Measurements from ENCODE around the gene MACROD1.
"Not testable (repeated sequence)": the region's sequence is repeated elsewhere in the genome, so short reads cannot be mapped to it uniquely, and the experiment has no call there.

Gene MACROD1

DNA sequence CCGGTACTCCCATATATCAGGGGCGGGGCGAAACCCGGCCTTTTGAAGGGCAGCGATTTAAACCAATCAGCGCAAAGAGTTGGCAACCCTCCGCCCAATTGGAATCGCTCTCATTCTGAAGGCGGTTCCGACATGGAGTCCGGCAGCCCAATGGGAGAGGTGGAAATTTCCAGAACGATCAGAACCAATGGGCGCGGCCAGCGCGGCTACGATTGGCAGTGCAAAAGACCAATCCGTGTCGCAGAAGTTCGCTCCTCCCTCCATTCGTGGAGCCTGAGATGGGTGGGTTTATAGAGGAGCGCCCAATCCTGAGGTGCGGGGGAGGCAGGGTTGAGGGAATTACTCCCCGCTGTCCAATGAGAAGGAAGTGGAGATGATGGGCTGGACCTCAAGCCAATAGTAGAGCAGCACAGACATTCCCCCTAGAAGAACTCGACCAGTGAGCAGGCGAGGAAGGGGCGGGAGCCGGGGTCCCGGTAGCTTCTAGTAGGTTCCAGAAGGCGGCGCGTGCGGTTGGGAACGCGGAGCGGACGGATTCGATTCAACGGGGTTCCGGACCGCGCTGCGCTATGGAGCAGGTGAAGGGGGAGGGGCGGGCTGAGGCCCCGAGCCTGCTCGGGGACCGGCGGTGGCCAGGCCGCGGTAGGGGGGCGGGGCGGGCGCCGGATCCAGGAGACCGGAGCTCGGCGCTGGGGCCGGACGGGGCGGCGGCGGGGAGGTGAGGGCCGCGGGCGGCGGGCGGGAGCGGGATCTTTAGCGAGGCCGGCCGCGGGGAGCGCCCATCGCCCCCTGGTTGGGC lies 20.0 kb upstream of the MACROD1 start, which contains the start of gene STIP1:
TSS of gene STIP1 (plus strand) at position 479 of the 799 bp plus-strand sequence. CDS start at position 570, 91 bp downstream.
- peak; percentile 100 for DNase-seq (ENCODE audit: low read depth)

GRCh38 chr11:64185175-64185692 lies 19.3 kb upstream of the MACROD1 start:
- peak; percentile 91 for DNase-seq (ENCODE audit: low read depth)

- DNase-seq (ENCODE audit: low read depth), result no peak
These were observed 18.0 kb upstream of the MACROD1 start for GRCh38 chr11:64183890-64184289.

DNA sequence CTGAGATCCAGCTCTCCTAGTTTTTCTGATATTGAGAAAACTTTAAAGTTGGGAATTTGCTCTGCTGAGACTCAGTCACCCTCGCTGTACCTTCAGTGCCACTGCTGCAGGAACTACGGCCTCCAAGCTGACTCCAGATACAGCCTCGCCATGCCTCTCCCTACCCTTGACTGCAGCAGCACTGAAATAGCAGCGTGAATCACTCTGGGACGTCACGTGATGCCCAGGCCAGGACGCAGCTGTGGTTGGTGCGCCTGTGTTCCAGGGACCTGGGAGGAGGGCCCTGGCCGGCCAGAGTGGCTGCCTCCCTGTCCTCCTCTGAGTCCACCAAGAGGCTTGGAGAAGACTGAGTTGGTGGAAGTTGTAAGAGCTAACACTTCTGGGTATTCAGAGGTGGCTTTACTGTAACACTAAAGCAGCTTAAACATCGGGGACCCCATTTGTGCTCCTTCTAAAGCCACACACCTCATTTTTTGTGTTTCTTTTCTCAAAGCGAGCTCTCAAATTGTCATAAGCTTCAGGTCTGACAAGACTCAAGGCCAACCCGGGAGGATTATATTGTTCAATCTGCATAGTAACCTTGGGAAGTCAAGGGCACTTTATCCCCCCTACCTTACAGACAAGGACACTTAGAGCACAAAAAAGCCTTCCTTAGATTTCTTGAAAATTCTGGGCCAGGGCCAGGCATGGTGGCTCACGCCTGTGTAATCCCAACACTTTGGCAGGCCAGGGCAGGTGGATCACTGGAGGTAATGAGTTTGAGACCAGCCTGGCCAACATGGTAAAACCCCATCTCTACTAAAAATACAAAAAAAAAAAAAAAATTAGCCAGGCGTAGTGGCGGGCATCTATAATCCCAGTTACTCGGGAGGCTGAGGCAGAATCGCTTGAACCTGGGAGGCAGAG lies 15.8 kb upstream of the MACROD1 start:
- peak; percentile 93 for DNase-seq (ENCODE audit: low read depth)

DNA sequence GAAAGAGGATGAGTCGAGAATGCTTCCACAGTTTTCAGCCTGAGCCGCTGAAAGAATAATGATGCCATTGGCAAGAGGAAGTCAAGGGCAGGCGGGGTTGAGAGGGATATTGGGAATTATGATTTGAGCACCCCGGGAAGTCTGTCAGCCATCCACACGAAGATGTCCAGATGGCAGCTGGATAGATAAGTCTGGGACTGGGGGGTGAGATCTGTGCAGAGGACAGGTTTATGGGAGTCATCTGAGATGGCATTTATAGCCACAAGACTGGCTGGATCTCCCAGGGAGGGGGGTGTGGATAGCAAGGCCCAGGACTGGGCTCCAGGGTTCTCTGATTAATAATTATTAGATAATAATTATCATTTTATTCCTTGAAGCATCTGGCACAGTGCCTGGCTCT lies 15.0 kb upstream of the MACROD1 start:
- no peak for DNase-seq (ENCODE audit: low read depth)

- DNase-seq (ENCODE audit: low read depth), result no peak
These were observed 13.2 kb upstream of the MACROD1 start for GRCh38 chr11:64178951-64179639.

GRCh38 chr11:64178203-64178602 lies 12.3 kb upstream of the MACROD1 start:
- DNase-seq (ENCODE audit: low read depth), result no peak

DNA sequence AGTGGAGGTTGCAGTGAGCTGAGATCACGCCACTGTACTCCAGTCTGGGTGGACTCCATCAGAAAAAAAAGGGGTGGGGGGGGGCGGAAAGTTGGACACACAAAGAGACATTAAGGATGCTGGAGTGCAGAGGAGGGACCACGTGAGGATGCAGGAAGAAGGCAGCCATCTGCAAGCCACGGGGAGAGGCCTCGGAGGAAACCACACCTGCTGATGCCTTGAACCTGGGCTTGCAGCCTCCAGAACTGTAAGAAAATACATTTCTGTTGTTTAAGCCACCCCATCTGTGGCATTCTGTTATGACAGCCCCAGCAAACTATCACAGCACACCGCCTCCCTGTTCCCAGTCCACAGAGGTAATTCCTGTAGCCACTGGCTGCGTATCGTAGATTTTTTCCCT lies 10.8 kb upstream of the MACROD1 start:
- DNase-seq (ENCODE audit: low read depth), result no peak

- DNase-seq (ENCODE audit: low read depth), result peak; percentile 52
These were observed 7.9 kb upstream of the MACROD1 start for GRCh38 chr11:64173616-64174355.

DNA sequence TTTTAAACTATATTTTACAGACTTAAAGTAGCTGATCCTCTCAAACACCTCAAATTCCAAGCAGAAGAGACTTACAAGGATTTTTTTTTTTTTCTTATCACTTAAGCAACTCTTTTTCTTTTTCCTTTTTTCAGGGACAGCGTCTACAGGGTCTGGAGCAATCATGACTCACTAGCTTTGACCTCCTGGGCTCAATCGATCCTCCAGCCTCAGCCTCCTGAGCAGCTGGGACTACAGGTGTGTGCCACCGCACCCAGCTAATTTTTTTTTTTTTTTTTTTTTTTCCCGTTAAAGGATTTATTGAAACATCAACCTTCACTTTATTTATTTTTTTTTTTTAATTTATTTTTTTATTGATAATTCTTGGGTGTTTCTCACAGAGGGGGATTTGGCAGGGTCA lies 4.5 kb upstream of the MACROD1 start:
- no peak for DNase-seq (ENCODE audit: low read depth)

- peak; percentile 50 for DNase-seq (ENCODE audit: low read depth)
These were observed 452 bp downstream of the MACROD1 start for GRCh38 chr11:64165481-64165841.

- DNase-seq (ENCODE audit: low read depth), result peak; percentile 28
These were observed 1.3 kb downstream of the MACROD1 start for GRCh38 chr11:64164392-64165312.

GRCh38 chr11:64163951-64164350 lies 2.0 kb downstream of the MACROD1 start:
- no peak for DNase-seq (ENCODE audit: low read depth)

GRCh38 chr11:64162769-64163168 lies 3.1 kb downstream of the MACROD1 start:
- not testable (repeated sequence) for DNase-seq (ENCODE audit: low read depth)

DNA sequence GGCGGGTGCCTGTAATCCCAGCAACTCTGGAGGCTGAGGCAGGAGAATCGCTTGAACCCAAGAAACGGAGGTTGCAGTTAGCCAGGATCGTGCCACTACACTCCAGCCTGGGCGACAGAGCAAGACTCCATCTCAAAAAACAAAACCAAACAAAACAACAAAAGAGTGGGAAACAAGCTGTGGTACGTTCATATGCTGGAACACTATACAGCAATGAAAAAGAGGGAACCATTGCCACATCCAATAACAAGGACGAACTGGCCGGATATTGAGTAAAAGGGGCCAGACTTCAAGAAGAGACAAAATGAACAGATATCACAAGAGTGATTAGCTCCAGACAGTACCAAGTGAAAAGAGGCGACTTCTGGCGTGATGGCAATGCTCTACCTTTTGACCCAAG lies 4.9 kb downstream of the MACROD1 start:
- no peak for DNase-seq (ENCODE audit: low read depth)

DNA sequence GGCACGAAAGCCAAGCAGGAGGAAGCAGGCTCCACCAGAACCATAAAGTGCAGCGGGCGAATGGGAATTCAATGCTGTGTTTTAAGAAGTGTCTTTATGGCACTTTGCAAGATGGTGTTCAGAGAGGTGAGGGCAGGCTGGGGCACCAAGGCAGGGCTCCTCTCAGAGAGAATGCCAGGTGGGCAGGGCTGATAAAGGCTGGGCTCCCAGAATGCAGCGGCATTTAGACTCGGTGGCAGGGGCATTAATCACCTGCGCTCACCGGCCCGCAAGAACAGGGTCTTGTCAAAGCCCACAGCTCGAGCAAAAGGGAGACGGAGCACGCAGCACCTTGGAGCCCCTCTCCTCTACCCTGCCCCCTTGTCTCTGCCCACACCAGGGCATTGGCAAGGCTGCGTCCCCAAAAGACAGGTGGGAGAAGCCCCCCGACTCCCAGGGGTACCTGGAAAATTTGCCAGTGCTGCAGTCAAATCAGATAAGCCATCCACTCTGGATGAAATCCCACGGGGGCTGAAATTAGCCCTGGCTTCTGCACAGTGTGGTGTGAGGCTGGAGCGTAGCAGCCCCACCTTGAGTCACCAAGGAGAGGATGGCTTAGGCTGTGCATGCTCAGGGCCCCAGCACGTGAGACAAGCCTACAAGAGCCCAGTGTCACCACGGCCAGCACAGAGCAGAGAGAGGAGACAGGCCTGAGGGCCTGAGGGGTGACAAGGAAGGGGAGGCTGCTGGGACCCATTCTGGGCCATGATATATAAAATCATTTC lies 8.1 kb downstream of the MACROD1 start:
- no peak for DNase-seq (ENCODE audit: low read depth)

GRCh38 chr11:64156235-64157011 lies 9.5 kb downstream of the MACROD1 start:
- no peak for DNase-seq (ENCODE audit: low read depth)

GRCh38 chr11:64153812-64154211 lies 12.1 kb downstream of the MACROD1 start:
- no peak for DNase-seq (ENCODE audit: low read depth)
